Left ventricle myocardium inferior (tissue), 1 donor: ENCODE results near the gene ADAM33. TPM values are rescaled to one million over a fixed set of nuclear protein-coding genes. Genes with fewer than 3 reads are reported as not detected.

Source experiments
- DNase-seq: peaks from one replicate; pipeline ENCODE4 v3.0.0-alpha.2; 2020
- H3K27ac ChIP-seq: fragments of 200-600 bp; replicated peaks from 2 replicates; pipeline ENCODE4 v1.8.0; 2021
- H3K27me3 ChIP-seq: fragments of 200-600 bp; 2 replicates; pipeline ENCODE4 v1.8.0; 2021; ENCODE audit warnings: low read depth
- H3K36me3 ChIP-seq: fragments of 200-600 bp; 2 replicates; pipeline ENCODE4 v1.8.0; 2021
- H3K4me1 ChIP-seq: fragments of 200-600 bp; 2 replicates; pipeline ENCODE4 v1.8.0; 2021
- H3K4me3 ChIP-seq: fragments of 200-600 bp; 2 replicates; pipeline ENCODE4 v1.8.0; 2021; ENCODE audit warnings: mild to moderate bottlenecking, moderate library complexity
- H3K9me3 ChIP-seq: fragments of 200-600 bp; replicated peaks from 2 replicates; pipeline ENCODE4 v1.8.0; 2021
- CTCF ChIP-seq: fragments of 200-600 bp; IDR thresholded peaks from 2 replicates; pipeline ENCODE4 v1.8.0; 2021; ENCODE audit warnings: antibody characterized with exemption, mild to moderate bottlenecking, borderline replicate concordance
- intact Hi-C: fragments of 100-400 bp; cut with micrococcal nuclease; formaldehyde crosslinking; loops from one replicate; pipeline ENCODE4 v1.11.0; 2022
- total RNA-seq: library from RNA; stranded (reverse); fragmentation: NEBNext Ultra II Directional; extraction: Animal tissue kit (Norgen Biotek cat#: 25700); gene quantifications from one replicate; pipeline ENCODE4 v1.2.1, GENCODE V29; 2021
- donor health status: DM: no; HTN: yes; CAD: no; lungs with severe emphysema.

The ADAM33 gene
- total RNA-seq, 1 donor from 2014 or later, result 10.8 TPM

DNA sequence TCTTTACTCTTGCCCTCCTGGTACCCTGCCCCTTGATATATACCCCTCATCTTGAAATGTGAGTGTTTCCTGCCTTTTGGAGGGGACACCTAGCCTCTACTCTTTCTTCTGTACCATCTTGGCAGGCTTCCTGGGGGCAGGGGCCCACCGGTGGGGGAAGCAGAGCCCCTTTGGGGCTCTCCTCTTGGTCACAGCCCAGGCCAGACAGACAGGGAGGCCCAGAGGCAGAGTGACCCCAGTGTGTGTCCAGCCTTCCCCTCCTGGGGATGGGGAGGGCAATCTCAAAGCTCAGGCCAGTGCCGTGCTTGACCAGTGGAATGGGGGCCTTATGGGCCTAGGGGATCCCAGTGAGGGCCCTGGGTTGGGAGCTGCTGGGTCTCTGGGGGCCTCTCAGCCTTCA is 3.6 kb downstream of the ADAM33 start:
- no peaks in the 10 kb centered on the region for H3K9me3 ChIP-seq
- H3K4me1 ChIP-seq, result peaks cover 44% of the 10 kb centered on the region
- intact Hi-C loops, result no loop called here
- no peak for DNase-seq
- no peak for TF ChIP-seq CTCF
- no peak overlapping the region for H3K4me3 ChIP-seq
- H3K36me3 ChIP-seq, result no peaks in the 10 kb centered on the region
- H3K27ac ChIP-seq, result peak overlapping the region; percentile 83
- H3K27me3 ChIP-seq, result peaks cover 66% of the 10 kb centered on the region

DNA sequence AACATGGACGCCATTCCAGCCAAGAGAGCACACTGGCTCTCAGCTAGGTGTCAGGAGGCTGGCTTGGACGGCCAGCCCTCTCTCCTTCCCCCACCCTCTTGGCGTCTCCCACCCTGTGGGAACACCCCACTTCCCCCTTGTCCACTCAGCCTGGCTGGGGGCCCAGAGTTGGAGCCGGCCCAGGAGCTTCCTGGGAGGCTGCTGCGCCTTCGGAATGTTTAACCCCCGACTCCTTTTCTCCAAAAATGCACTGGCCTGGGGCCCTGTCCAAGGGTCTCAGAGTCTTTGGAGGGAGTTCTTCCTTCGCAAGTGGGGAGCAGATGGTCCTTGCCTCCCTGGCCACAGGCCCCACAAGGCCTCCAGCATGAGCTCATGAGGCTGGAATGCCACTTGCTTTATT is 4.1 kb downstream of the ADAM33 start:
- peak; percentile 41 for DNase-seq
- intact Hi-C loops, result loop anchor here (2.0 kb wide), 1 partner anchor 33 kb away; no protein-coding TSS in a partner anchor
- Histone ChIP-seq H3K27ac (peak overlapping the region; percentile 83), H3K4me3 (no peak overlapping the region), H3K4me1 (peaks cover 49% of the 10 kb centered on the region), H3K27me3 (peaks cover 66% of the 10 kb centered on the region), H3K9me3 (no peaks in the 10 kb centered on the region), H3K36me3 (no peaks in the 10 kb centered on the region)
- no peak for TF ChIP-seq CTCF

DNA sequence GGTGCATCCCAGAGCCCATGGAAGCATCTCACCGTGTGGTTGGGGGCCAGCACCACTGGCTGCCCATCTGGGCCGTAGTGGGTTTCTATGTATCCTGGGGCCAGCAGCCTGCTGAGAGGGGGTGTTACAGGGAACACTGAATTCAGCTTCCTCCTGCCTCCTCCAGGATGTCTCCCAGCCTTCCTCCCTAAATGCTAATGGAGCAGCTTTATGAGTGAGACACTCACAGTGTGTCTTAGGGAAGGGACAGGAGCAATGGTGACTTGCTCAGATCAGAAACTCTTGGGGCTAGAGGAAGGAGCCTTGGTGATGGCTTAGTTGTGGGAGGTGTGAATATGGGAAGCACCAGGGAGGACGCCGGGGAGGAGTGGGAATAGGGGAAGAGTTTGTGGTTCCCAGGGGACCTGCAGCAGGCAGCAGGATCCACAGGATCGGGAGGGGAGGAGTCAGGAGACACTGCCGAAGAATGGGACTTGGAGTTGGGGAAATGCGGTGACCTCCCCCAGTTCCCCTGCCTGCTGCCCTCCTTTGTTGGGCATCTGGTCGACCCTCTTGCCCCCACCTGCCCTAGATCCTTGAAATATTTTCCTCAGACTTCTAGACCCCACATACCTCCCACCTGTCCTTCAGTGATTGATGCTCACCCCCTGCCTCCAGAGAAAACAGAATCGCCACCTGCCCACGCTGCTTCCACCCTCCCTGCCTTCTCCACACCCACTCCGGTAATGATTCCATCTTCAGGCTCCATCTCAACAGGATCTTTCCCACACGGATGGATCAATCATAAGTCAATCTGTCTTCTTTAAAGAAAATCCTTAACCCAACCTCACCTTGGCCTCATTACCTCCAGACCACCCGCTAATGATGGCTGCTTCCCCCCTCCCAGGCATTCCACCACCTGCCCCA is 6.6 kb downstream of the ADAM33 start:
- no peaks in the 10 kb centered on the region for H3K9me3 ChIP-seq
- H3K27me3 ChIP-seq, result peaks cover 66% of the 10 kb centered on the region

GRCh38 chr20:3674447-3674846 is 7.4 kb downstream of the ADAM33 start:
- DNase-seq, result no peak
- intact Hi-C loops, result no loop called here
- no peak for TF ChIP-seq CTCF
- no peaks in the 10 kb centered on the region for H3K9me3 ChIP-seq
- H3K4me1 ChIP-seq, result peaks cover 37% of the 10 kb centered on the region
- H3K27ac ChIP-seq, result no peak overlapping the region
- H3K4me3 ChIP-seq, result no peak overlapping the region
- H3K27me3 ChIP-seq, result peaks cover 67% of the 10 kb centered on the region
- no peaks in the 10 kb centered on the region for H3K36me3 ChIP-seq

More for the DNA sequence above, 6.6 kb downstream of the ADAM33 start:
- Histone ChIP-seq H3K4me3 (no peak overlapping the region), H3K27ac (no peak overlapping the region), H3K4me1 (peaks cover 36% of the 10 kb centered on the region), H3K36me3 (no peaks in the 10 kb centered on the region)
- no peak for TF ChIP-seq CTCF
- intact Hi-C loops, result no loop called here
- DNase-seq, result no peak

DNA sequence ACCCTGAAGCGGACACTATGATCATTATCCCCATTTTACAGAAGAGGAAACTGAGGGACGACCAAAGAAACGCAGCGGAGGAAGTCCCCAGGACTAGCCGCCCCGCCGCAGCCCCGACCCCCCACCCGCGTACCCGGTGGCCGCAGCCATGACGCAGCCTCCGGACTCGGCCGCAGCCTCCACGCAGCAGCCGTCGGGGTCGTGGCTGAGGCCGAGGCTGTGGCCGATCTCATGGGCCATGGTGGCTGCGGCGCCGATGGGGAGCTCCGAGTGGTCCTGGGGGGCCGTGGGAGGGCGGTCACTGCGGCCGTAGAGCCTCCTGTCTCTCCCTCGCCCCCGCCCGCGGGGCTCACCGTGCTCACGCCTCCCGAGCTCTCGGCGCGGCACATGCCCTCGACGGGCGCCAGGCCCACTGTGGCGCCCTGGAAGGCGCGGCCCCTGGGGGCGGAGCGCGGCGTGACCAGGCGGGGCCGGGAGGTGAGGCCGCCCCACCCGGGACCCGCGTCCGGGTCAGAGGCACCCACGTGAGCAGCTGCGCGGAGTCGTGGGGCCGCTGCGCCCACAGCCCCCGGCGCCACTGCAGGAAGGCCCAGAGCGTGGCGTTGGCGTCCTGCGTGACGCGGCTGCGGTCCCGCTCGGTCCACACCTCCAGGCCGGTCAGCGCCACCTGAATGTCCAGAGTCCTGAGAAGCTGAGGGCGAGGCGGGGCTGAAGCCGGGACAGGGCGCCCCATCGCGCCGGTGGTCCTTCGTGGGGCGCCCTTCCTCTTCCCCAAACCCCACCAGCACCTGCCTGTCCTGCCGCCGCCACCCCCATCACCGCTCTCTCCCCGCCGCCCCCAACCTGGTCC is 8.4 kb downstream of the ADAM33 start:
- intact Hi-C loops, result no loop called here
- H3K36me3 ChIP-seq, result no peaks in the 10 kb centered on the region

More for the DNA sequence above, 8.4 kb downstream of the ADAM33 start:
- DNase-seq, result no peak
- Histone ChIP-seq H3K9me3 (no peaks in the 10 kb centered on the region), H3K27ac (no peak overlapping the region), H3K4me3 (peak overlapping the region; percentile 46), H3K27me3 (peaks cover 72% of the 10 kb centered on the region), H3K4me1 (peaks cover 36% of the 10 kb centered on the region)
- no peak for TF ChIP-seq CTCF
